Tibial nerve (tissue), 4 donors: ENCODE measurements around the gene CROCC2. TPM values are rescaled to one million over a fixed set of nuclear protein-coding genes. Genes with fewer than 3 reads are reported as not detected.

Experiments
- DNase-seq, 2 donors: peaks; one replicate each; pipeline ENCODE4 v3.0.0-alpha.2; 2019; ENCODE audit warnings: low spot score in 2 of 2
- H3K27ac ChIP-seq, 4 donors: fragments of 200-600 bp; sonication (generic) in 3 of 4; one replicate each; pipeline ENCODE4 v1.5.1; 2017 to 2019; ENCODE audit warnings: mild to moderate bottlenecking in 1 of 4
- H3K27me3 ChIP-seq, 2 donors: fragments of 200-600 bp; sonication (generic) in 1 of 2; one replicate each; pipeline versions ENCODE4 v1.5.1 to v1.6.0; 2017 to 2019
- H3K36me3 ChIP-seq, 3 donors: fragments of 200-600 bp; sonication (generic); one replicate each; pipeline ENCODE4 v1.5.1; 2018 to 2019
- H3K4me1 ChIP-seq, 4 donors: fragments of 200-600 bp; sonication (generic) in 3 of 4; one replicate each; pipeline ENCODE4 v1.5.1; 2017 to 2019
- H3K4me3 ChIP-seq, 4 donors: fragments of 200-600 bp; sonication (generic) in 3 of 4; one replicate each; pipeline ENCODE4 v1.5.1; 2017 to 2019; ENCODE audit warnings: mild to moderate bottlenecking in 1 of 4, moderate library complexity in 1 of 4
- H3K9me3 ChIP-seq, 4 donors: fragments of 200-600 bp; sonication (generic) in 3 of 4; one replicate each; pipeline ENCODE4 v1.5.1; 2017 to 2019
- CTCF ChIP-seq, 5 experiments: fragments of 200-600 bp in 3 of 5; fragments of 450-650 bp in 2 of 5; sonication (generic) in 3 of 5; IDR thresholded peaks; one replicate each; pipeline ENCODE4 v1.5.1; 2016 to 2019; ENCODE audit warnings: antibody characterized with exemption in 5 of 5, mild to moderate bottlenecking in 3 of 5, moderate library complexity in 2 of 5
- EP300 ChIP-seq, 2 donors: sonication (generic); formaldehyde crosslinking; IDR thresholded peaks; one replicate each; pipeline ENCODE4 v1.6.1; 2017; ENCODE audit warnings: antibody characterized with exemption in 2 of 2, mild to moderate bottlenecking in 1 of 2
- POLR2A ChIP-seq, 2 donors: fragments of 450-650 bp; IDR thresholded peaks; one replicate each; pipeline ENCODE4 v1.6.1; 2017; ENCODE audit warnings: antibody characterized with exemption in 2 of 2, mild to moderate bottlenecking in 2 of 2, moderate library complexity in 2 of 2
- WGBS, 2 donors: methylation state at CpG; one replicate each; pipeline ENCODE4 v1.1.5; 2018; 5-methylcytosine and 5-hydroxymethylcytosine counted together
- total RNA-seq, 4 donors: library from RNA; depleted of rRNA; stranded (reverse); fragments of >200 nt; gene quantifications; one replicate each; pipeline ENCODE4 v1.1.0, GENCODE V29; 2016

Gene CROCC2
- total RNA-seq, 4 donors from 2014 or later = 0.44 to 1.2 TPM; not detected in 2

- WGBS, 2 donors = 88 to 89% methylated on average over 19 to 32 of the region's 34 CpGs
- Histone ChIP-seq H3K4me1 (peaks cover 0 to 8% (median 0%) of the 10 kb centered on the region in 4 donors), H3K27ac (no peak overlapping the region), H3K4me3 (no peak overlapping the region), H3K27me3 (peaks cover 0 to 17% of the 10 kb centered on the region in 2 donors), H3K36me3 (no peaks in the 10 kb centered on the region), H3K9me3 (peaks cover 0 to 15% (median 0%) of the 10 kb centered on the region in 4 donors)
- DNase-seq = no peak
- TF ChIP-seq POLR2A (IDR thresholded peaks at IDR 0.05) = no peak
- no peak for TF ChIP-seq CTCF (IDR thresholded peaks at IDR 0.05)
- no peak for TF ChIP-seq EP300 (IDR thresholded peaks at IDR 0.05)
Observed at GRCh38 chr2:240903191-240904060, 2.7 kb upstream of the CROCC2 start.

GRCh38 chr2:240904216-240905175, 1.6 kb upstream of the CROCC2 start:
- Histone ChIP-seq H3K4me1 (no peaks in the 10 kb centered on the region), H3K27me3 (peaks cover 0 to 17% of the 10 kb centered on the region in 2 donors), H3K4me3 (no peak overlapping the region), H3K27ac (no peak overlapping the region), H3K9me3 (peaks cover 0 to 15% (median 0%) of the 10 kb centered on the region in 4 donors), H3K36me3 (no peaks in the 10 kb centered on the region)
- WGBS, 2 donors = 76 to 86% methylated on average over 11 to 19 of the region's 19 CpGs
- TF ChIP-seq EP300 (IDR thresholded peaks at IDR 0.05) (no peak), CTCF (IDR thresholded peaks at IDR 0.05) (no peak), POLR2A (IDR thresholded peaks at IDR 0.05) (no peak)
- no peak for DNase-seq

- no peak for DNase-seq
- Histone ChIP-seq H3K4me1 (no peaks in the 10 kb centered on the region), H3K27me3 (peaks cover 0 to 17% of the 10 kb centered on the region in 2 donors), H3K4me3 (no peak overlapping the region), H3K9me3 (peaks cover 0 to 15% (median 0%) of the 10 kb centered on the region in 4 donors), H3K36me3 (no peaks in the 10 kb centered on the region), H3K27ac (no peak overlapping the region)
- no peak for TF ChIP-seq EP300 (IDR thresholded peaks at IDR 0.05)
- TF ChIP-seq CTCF (IDR thresholded peaks at IDR 0.05) = no peak
- WGBS, 2 donors = 70 to 82% methylated on average over 5 to 12 of the region's 13 CpGs
Observed at GRCh38 chr2:240905176-240905781, 857 bp upstream of the CROCC2 start.

GRCh38 chr2:240906911-240907590, 915 bp downstream of the CROCC2 start:
- DNase-seq = no peak
- TF ChIP-seq CTCF (IDR thresholded peaks at IDR 0.05) (no peak), EP300 (IDR thresholded peaks at IDR 0.05) (no peak), POLR2A (IDR thresholded peaks at IDR 0.05) (no peak)
- H3K27ac ChIP-seq = no peak overlapping the region
- no peaks in the 10 kb centered on the region for H3K36me3 ChIP-seq
- no peak overlapping the region for H3K4me3 ChIP-seq
- H3K9me3 ChIP-seq = peaks cover 0 to 3% (median 0%) of the 10 kb centered on the region in 4 donors
- H3K27me3 ChIP-seq = peaks cover 0 to 17% of the 10 kb centered on the region in 2 donors
- 64 to 68% methylated on average over 13 to 21 of the region's 22 CpGs for WGBS, 2 donors
- no peaks in the 10 kb centered on the region for H3K4me1 ChIP-seq
